Lower leg skin (tissue), 3 donors: Measurements from ENCODE around the gene CTNNA2.

Experiments used
- CTCF ChIP-seq, 3 donors: fragments of 450-650 bp; IDR thresholded peaks; one replicate each; pipeline ENCODE4 v1.5.1; 2016; ENCODE audit warnings: antibody characterized with exemption in 3 of 3, mild to moderate bottlenecking in 3 of 3, moderate library complexity in 2 of 3
- POLR2A ChIP-seq, 2 donors: fragments of 450-650 bp; IDR thresholded peaks; one replicate each; pipeline ENCODE4 v1.6.1; 2016 to 2017; ENCODE audit warnings: antibody characterized with exemption in 2 of 2, mild to moderate bottlenecking in 1 of 2, moderate library complexity in 1 of 2

GRCh38 chr2:80078290-80079036 lies 565.6 kb downstream of the CTNNA2 start:
- TF ChIP-seq POLR2A (IDR thresholded peaks at IDR 0.05) (no peak), CTCF (IDR thresholded peaks at IDR 0.05) (no peak)
